DMS114 treated with DMSO at 0.1 percent for 48 hours (cell line): ENCODE results near the gene GAS2L1.

Experiments used
- DNase-seq: peaks from one replicate; lab custom pipeline; 2025; ENCODE audit not compliant: unreplicated experiment; lab: John Stamatoyannopoulos, UW

Gene GAS2L1

GRCh38 chr22:29325785-29326315 lies 19.4 kb downstream of the GAS2L1 start:
- no peak for DNase-seq

- DNase-seq = no peak
These were observed 20.0 kb downstream of the GAS2L1 start for GRCh38 chr22:29326481-29326880.

- no peak for DNase-seq
These were observed 20.8 kb downstream of the GAS2L1 start for GRCh38 chr22:29327089-29327764.

- no peak for DNase-seq
These were observed 21.6 kb downstream of the GAS2L1 start for GRCh38 chr22:29328055-29328454.

- no peak for DNase-seq
These were observed 22.4 kb downstream of the GAS2L1 start for GRCh38 chr22:29328566-29329500.

- DNase-seq = no peak
These were observed 23.1 kb downstream of the GAS2L1 start for GRCh38 chr22:29329581-29329980.

- no peak for DNase-seq
These were observed 23.8 kb downstream of the GAS2L1 start for GRCh38 chr22:29330291-29330690.

GRCh38 chr22:29330753-29331152 lies 24.3 kb downstream of the GAS2L1 start:
- DNase-seq = peak; percentile 92

- DNase-seq = no peak
These were observed 24.8 kb downstream of the GAS2L1 start for GRCh38 chr22:29331213-29331612.

- DNase-seq = no peak
These were observed 25.3 kb downstream of the GAS2L1 start for GRCh38 chr22:29331658-29332300.

- DNase-seq = no peak
These were observed 26.5 kb downstream of the GAS2L1 start for GRCh38 chr22:29332886-29333496.

- no peak for DNase-seq
These were observed 27.7 kb downstream of the GAS2L1 start for GRCh38 chr22:29334148-29334547.

GRCh38 chr22:29334696-29335344 lies 28.4 kb downstream of the GAS2L1 start:
- no peak for DNase-seq

GRCh38 chr22:29335656-29336055 lies 29.2 kb downstream of the GAS2L1 start:
- no peak for DNase-seq

GRCh38 chr22:29336751-29337490 lies 30.5 kb downstream of the GAS2L1 start:
- DNase-seq = no peak

- no peak for DNase-seq
These were observed 31.3 kb downstream of the GAS2L1 start for GRCh38 chr22:29337631-29338284.

GRCh38 chr22:29338398-29338797 lies 31.9 kb downstream of the GAS2L1 start:
- no peak for DNase-seq

- no peak for DNase-seq
These were observed 33.2 kb downstream of the GAS2L1 start for GRCh38 chr22:29339381-29340235.
